GM23338 (cell line): ENCODE measurements around the gene KSR2. TPM values are rescaled to one million over a fixed set of nuclear protein-coding genes. Genes with fewer than 3 reads are reported as not detected.

ENCODE experiments used
- ATAC-seq: fragments of 200-7000 bp; cut with Tn5 transposase; 3 replicates; pipeline ENCODE4 v1.9.1; 2020
- DNase-seq: peaks from one replicate; pipeline ENCODE4 v3.0.0-alpha.2; 2015; ENCODE audit warnings: low spot score
- H2AFZ ChIP-seq: fragments of 200-600 bp; sonication (generic); 2 replicates; pipeline ENCODE4 v1.8.0; 2016; ENCODE audit warnings: antibody characterized with exemption, mild to moderate bottlenecking, moderate library complexity
- H3F3A ChIP-seq: fragments of 200-600 bp; sonication (generic); replicated peaks from 2 replicates; pipeline ENCODE4 v1.8.0; 2017; ENCODE audit warnings: antibody characterized with exemption, mixed run types, low read depth
- H3K27ac ChIP-seq: fragments of 200-600 bp; sonication (generic); 2 replicates; pipeline ENCODE4 v1.6.1; 2016; ENCODE audit warnings: low read depth
- H3K27me3 ChIP-seq: fragments of 200-600 bp; sonication (generic); 2 replicates; pipeline ENCODE4 v1.8.0; 2016; ENCODE audit warnings: mild to moderate bottlenecking, mixed run types, moderate library complexity; ENCODE audit not compliant: insufficient read depth
- H3K36me3 ChIP-seq: fragments of 200-600 bp; sonication (generic); 2 replicates; pipeline ENCODE4 v1.8.0; 2016; ENCODE audit warnings: mild to moderate bottlenecking; ENCODE audit not compliant: insufficient read depth
- H3K4me1 ChIP-seq: fragments of 200-600 bp; sonication (generic); 2 replicates; pipeline ENCODE4 v1.8.0; 2016; ENCODE audit warnings: mild to moderate bottlenecking, moderate library complexity; ENCODE audit not compliant: insufficient read depth
- H3K4me2 ChIP-seq: fragments of 200-600 bp; sonication (generic); 2 replicates; pipeline ENCODE4 v1.7.1; 2017; ENCODE audit warnings: mixed run types
- H3K4me3 ChIP-seq: fragments of 200-600 bp; sonication (generic); 2 replicates; pipeline ENCODE4 v1.6.1; 2016; ENCODE audit warnings: mixed run types
- H3K79me2 ChIP-seq: fragments of 200-600 bp; sonication (generic); replicated peaks from 2 replicates; pipeline ENCODE4 v1.8.0; 2017; ENCODE audit warnings: mild to moderate bottlenecking; ENCODE audit not compliant: insufficient read depth
- H3K9me2 ChIP-seq: fragments of 200-600 bp; sonication (generic); 2 replicates; pipeline ENCODE4 v1.8.0; 2017; ENCODE audit not compliant: insufficient read depth
- H4K20me1 ChIP-seq: fragments of 200-600 bp; sonication (generic); replicated peaks from 2 replicates; pipeline ENCODE4 v1.8.0; 2017; ENCODE audit warnings: mild to moderate bottlenecking; ENCODE audit not compliant: insufficient read depth
- H3K27ac Mint-ChIP-seq: 2 replicates; pipeline ENCODE4 v1.8.0; 2020; ENCODE audit warnings: inconsistent platforms, mild to moderate bottlenecking, moderate library complexity, mixed read lengths
- H3K27me3 Mint-ChIP-seq: 3 replicates; pipeline ENCODE4 v1.8.0; 2022; ENCODE audit warnings: low read depth, mild to moderate bottlenecking, moderate library complexity, mixed read lengths, inconsistent platforms; ENCODE audit not compliant: insufficient read depth, poor library complexity
- H3K36me3 Mint-ChIP-seq: 3 replicates; pipeline ENCODE4 v1.8.0; 2021; ENCODE audit warnings: low read depth, mild to moderate bottlenecking, inconsistent platforms, moderate library complexity, mixed read lengths
- H3K4me1 Mint-ChIP-seq: 3 replicates; pipeline ENCODE4 v1.8.0; 2020; ENCODE audit warnings: mild to moderate bottlenecking, inconsistent platforms, mixed read lengths
- H3K4me3 Mint-ChIP-seq: 3 replicates; pipeline ENCODE4 v1.8.0; 2021; ENCODE audit warnings: moderate library complexity, mild to moderate bottlenecking, inconsistent platforms, mixed read lengths
- H3K9me3 Mint-ChIP-seq: 3 replicates; pipeline ENCODE4 v1.8.0; 2020; ENCODE audit warnings: moderate library complexity, mild to moderate bottlenecking, inconsistent platforms, mixed read lengths
- CREB1 ChIP-seq: fragments of 250-450 bp; sonication (Bioruptor Pico); IDR thresholded peaks from 2 replicates; pipeline ENCODE4 v1.5.0; 2020; ENCODE audit warnings: low read depth, mild to moderate bottlenecking, moderate library complexity
- EZH2 ChIP-seq: fragments of 200-600 bp; sonication (generic); IDR thresholded peaks from one replicate; pipeline ENCODE4 v1.8.0; 2017; ENCODE audit warnings: antibody characterized with exemption, mild to moderate bottlenecking, low read depth; ENCODE audit not compliant: unreplicated experiment
- EZH2phosphoT487 ChIP-seq: fragments of 200-600 bp; sonication (generic); IDR thresholded peaks from one replicate; pipeline ENCODE4 v1.8.1; 2018; ENCODE audit warnings: antibody characterized with exemption; ENCODE audit not compliant: unreplicated experiment
- JUNB ChIP-seq: IDR thresholded peaks from one replicate; pipeline ENCODE4 v1.6.1; 2016; ENCODE audit warnings: antibody characterized with exemption; ENCODE audit not compliant: unreplicated experiment
- NANOG ChIP-seq: IDR thresholded peaks from 2 replicates; pipeline ENCODE4 v1.6.1; 2016; ENCODE audit warnings: antibody characterized with exemption, borderline replicate concordance
- POLR2AphosphoS5 ChIP-seq: IDR thresholded peaks from 2 replicates; pipeline ENCODE4 v1.6.1; 2016; ENCODE audit warnings: antibody characterized with exemption, low read depth
- STAT1 ChIP-seq: IDR thresholded peaks from one replicate; pipeline ENCODE4 v1.6.1; 2016; ENCODE audit warnings: antibody characterized with exemption; ENCODE audit not compliant: unreplicated experiment
- ZNF114 ChIP-seq: fragments of 250-450 bp; sonication (Bioruptor Pico); IDR thresholded peaks from 2 replicates; pipeline ENCODE4 v1.5.0; 2020; ENCODE audit warnings: mild to moderate bottlenecking, moderate library complexity
- ZNF331 ChIP-seq: fragments of 250-450 bp; sonication (Bioruptor Pico); IDR thresholded peaks from 2 replicates; pipeline ENCODE4 v1.5.0; 2020; ENCODE audit warnings: low read depth, mild to moderate bottlenecking, moderate library complexity
- polyA plus RNA-seq: library from polyadenylated mRNA; unstranded; fragments of >200 nt; fragmentation: Nextera tagmentation; extraction: Ambion mirVana; gene quantifications from 2 replicates; pipeline ENCODE4 v1.2.1, GENCODE V29; 2016
- total RNA-seq: library from RNA; depleted of rRNA; stranded (reverse); fragments of >200 nt; shearing (Covaris generic); gene quantifications from 2 replicates; pipeline ENCODE4 v1.2.3, GENCODE V29; 2014
- TF ChIP-seq, protein P1 (sequence below): IDR thresholded peaks from 2 replicates; pipeline ENCODE4 v1.6.1; 2016; ENCODE audit warnings: antibody characterized with exemption
- TF ChIP-seq, protein P2 (sequence below): IDR thresholded peaks from one replicate; pipeline ENCODE4 v1.6.1; 2018; ENCODE audit warnings: antibody characterized with exemption; ENCODE audit not compliant: unreplicated experiment
- TF ChIP-seq, protein P3 (sequence below), 2 experiments: fragments of 200-600 bp in 1 of 2; sonication (generic) in 1 of 2; conservative IDR thresholded peaks; 2 replicates each; pipeline versions ENCODE4 v1.5.1 to v1.6.1; 2016 to 2017; ENCODE audit warnings: antibody characterized with exemption in 2 of 2, low read depth in 2 of 2, mild to moderate bottlenecking in 2 of 2, moderate library complexity in 1 of 2
- TF ChIP-seq, protein P4 (sequence below): fragments of 250-450 bp; sonication (Bioruptor Pico); IDR thresholded peaks from 2 replicates; pipeline ENCODE4 v1.5.0; 2020; ENCODE audit warnings: mild to moderate bottlenecking, moderate library complexity

The KSR2 gene
- total and polyA plus RNA-seq, 2 experiments from 2014 or later: 1.1 to 2.7 TPM

DNA sequence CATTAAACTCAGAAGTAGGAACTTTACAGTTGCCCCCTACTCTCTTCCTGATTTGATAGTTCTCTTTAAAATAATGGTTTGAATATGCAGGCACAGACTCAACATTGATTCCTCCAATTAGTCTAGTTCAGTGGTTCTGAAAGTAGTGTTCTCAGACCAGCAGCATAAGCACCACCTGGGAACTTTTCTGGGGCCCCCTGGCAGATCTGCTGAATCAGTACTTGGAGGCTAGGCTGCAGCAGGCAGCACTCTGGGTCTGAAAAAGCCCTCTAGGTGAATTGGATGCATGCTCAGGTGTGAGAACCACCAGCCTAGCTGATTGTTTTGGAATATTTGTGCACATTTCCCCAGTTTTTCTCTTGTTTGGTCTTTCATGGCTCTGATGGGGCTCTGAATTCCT, 408.8 kb downstream of the KSR2 start:
- no peak for DNase-seq
- no peaks in the 10 kb centered on the region for H3F3A ChIP-seq
- H3K79me2 ChIP-seq: no peaks in the 10 kb centered on the region
- H3K27ac Mint-ChIP-seq: no peak overlapping the region
- no peak overlapping the region for H3K4me2 ChIP-seq
- peaks cover 4% of the 10 kb centered on the region for H3K27me3 Mint-ChIP-seq
- H4K20me1 ChIP-seq: no peaks in the 10 kb centered on the region
- H3K9me2 ChIP-seq: 0 out of 2 replicates have a peak, but pooled peaks cover 4% of the 10 kb centered on the region
- H3K36me3 Mint-ChIP-seq: no peaks in the 10 kb centered on the region
- H3K9me3 Mint-ChIP-seq: no peaks in the 10 kb centered on the region
- TF ChIP-seq, protein P1, sequence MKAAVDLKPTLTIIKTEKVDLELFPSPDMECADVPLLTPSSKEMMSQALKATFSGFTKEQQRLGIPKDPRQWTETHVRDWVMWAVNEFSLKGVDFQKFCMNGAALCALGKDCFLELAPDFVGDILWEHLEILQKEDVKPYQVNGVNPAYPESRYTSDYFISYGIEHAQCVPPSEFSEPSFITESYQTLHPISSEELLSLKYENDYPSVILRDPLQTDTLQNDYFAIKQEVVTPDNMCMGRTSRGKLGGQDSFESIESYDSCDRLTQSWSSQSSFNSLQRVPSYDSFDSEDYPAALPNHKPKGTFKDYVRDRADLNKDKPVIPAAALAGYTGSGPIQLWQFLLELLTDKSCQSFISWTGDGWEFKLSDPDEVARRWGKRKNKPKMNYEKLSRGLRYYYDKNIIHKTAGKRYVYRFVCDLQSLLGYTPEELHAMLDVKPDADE: no peak
- no peak for TF ChIP-seq EZH2phosphoT487
- TF ChIP-seq POLR2AphosphoS5: no peak
- no peak for TF ChIP-seq STAT1
- no peak for TF ChIP-seq NANOG
- no peak for TF ChIP-seq ZNF114 (CRISPR knock-in tag)
- TF ChIP-seq CREB1 (CRISPR knock-in tag): no peak
- TF ChIP-seq, protein P2, sequence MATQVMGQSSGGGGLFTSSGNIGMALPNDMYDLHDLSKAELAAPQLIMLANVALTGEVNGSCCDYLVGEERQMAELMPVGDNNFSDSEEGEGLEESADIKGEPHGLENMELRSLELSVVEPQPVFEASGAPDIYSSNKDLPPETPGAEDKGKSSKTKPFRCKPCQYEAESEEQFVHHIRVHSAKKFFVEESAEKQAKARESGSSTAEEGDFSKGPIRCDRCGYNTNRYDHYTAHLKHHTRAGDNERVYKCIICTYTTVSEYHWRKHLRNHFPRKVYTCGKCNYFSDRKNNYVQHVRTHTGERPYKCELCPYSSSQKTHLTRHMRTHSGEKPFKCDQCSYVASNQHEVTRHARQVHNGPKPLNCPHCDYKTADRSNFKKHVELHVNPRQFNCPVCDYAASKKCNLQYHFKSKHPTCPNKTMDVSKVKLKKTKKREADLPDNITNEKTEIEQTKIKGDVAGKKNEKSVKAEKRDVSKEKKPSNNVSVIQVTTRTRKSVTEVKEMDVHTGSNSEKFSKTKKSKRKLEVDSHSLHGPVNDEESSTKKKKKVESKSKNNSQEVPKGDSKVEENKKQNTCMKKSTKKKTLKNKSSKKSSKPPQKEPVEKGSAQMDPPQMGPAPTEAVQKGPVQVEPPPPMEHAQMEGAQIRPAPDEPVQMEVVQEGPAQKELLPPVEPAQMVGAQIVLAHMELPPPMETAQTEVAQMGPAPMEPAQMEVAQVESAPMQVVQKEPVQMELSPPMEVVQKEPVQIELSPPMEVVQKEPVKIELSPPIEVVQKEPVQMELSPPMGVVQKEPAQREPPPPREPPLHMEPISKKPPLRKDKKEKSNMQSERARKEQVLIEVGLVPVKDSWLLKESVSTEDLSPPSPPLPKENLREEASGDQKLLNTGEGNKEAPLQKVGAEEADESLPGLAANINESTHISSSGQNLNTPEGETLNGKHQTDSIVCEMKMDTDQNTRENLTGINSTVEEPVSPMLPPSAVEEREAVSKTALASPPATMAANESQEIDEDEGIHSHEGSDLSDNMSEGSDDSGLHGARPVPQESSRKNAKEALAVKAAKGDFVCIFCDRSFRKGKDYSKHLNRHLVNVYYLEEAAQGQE: no peak
- TF ChIP-seq JUNB: no peak
- TF ChIP-seq, protein P3, sequence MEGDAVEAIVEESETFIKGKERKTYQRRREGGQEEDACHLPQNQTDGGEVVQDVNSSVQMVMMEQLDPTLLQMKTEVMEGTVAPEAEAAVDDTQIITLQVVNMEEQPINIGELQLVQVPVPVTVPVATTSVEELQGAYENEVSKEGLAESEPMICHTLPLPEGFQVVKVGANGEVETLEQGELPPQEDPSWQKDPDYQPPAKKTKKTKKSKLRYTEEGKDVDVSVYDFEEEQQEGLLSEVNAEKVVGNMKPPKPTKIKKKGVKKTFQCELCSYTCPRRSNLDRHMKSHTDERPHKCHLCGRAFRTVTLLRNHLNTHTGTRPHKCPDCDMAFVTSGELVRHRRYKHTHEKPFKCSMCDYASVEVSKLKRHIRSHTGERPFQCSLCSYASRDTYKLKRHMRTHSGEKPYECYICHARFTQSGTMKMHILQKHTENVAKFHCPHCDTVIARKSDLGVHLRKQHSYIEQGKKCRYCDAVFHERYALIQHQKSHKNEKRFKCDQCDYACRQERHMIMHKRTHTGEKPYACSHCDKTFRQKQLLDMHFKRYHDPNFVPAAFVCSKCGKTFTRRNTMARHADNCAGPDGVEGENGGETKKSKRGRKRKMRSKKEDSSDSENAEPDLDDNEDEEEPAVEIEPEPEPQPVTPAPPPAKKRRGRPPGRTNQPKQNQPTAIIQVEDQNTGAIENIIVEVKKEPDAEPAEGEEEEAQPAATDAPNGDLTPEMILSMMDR (conservative IDR thresholded peaks at IDR 0.05; ENCODE audit: low read depth in 2 of 2): no peak
- TF ChIP-seq, protein P4, sequence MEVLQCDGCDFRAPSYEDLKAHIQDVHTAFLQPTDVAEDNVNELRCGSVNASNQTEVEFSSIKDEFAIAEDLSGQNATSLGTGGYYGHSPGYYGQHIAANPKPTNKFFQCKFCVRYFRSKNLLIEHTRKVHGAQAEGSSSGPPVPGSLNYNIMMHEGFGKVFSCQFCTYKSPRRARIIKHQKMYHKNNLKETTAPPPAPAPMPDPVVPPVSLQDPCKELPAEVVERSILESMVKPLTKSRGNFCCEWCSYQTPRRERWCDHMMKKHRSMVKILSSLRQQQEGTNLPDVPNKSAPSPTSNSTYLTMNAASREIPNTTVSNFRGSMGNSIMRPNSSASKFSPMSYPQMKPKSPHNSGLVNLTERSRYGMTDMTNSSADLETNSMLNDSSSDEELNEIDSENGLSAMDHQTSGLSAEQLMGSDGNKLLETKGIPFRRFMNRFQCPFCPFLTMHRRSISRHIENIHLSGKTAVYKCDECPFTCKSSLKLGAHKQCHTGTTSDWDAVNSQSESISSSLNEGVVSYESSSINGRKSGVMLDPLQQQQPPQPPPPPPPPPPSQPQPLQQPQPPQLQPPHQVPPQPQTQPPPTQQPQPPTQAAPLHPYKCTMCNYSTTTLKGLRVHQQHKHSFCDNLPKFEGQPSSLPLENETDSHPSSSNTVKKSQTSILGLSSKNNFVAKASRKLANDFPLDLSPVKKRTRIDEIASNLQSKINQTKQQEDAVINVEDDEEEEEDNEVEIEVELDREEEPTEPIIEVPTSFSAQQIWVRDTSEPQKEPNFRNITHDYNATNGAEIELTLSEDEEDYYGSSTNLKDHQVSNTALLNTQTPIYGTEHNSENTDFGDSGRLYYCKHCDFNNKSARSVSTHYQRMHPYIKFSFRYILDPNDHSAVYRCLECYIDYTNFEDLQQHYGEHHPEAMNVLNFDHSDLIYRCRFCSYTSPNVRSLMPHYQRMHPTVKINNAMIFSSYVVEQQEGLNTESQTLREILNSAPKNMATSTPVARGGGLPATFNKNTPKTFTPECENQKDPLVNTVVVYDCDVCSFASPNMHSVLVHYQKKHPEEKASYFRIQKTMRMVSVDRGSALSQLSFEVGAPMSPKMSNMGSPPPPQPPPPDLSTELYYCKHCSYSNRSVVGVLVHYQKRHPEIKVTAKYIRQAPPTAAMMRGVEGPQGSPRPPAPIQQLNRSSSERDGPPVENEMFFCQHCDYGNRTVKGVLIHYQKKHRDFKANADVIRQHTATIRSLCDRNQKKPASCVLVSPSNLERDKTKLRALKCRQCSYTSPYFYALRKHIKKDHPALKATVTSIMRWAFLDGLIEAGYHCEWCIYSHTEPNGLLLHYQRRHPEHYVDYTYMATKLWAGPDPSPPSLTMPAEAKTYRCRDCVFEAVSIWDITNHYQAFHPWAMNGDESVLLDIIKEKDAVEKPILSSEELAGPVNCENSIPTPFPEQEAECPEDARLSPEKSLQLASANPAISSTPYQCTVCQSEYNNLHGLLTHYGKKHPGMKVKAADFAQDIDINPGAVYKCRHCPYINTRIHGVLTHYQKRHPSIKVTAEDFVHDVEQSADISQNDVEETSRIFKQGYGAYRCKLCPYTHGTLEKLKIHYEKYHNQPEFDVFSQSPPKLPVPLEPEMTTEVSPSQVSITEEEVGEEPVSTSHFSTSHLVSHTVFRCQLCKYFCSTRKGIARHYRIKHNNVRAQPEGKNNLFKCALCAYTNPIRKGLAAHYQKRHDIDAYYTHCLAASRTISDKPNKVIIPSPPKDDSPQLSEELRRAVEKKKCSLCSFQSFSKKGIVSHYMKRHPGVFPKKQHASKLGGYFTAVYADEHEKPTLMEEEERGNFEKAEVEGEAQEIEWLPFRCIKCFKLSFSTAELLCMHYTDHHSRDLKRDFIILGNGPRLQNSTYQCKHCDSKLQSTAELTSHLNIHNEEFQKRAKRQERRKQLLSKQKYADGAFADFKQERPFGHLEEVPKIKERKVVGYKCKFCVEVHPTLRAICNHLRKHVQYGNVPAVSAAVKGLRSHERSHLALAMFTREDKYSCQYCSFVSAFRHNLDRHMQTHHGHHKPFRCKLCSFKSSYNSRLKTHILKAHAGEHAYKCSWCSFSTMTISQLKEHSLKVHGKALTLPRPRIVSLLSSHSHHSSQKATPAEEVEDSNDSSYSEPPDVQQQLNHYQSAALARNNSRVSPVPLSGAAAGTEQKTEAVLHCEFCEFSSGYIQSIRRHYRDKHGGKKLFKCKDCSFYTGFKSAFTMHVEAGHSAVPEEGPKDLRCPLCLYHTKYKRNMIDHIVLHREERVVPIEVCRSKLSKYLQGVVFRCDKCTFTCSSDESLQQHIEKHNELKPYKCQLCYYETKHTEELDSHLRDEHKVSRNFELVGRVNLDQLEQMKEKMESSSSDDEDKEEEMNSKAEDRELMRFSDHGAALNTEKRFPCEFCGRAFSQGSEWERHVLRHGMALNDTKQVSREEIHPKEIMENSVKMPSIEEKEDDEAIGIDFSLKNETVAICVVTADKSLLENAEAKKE (CRISPR knock-in tag): no peak
- TF ChIP-seq EZH2: no peak
- TF ChIP-seq ZNF331 (CRISPR knock-in tag): no peak
- no peaks in the 10 kb centered on the region for H3K4me1 ChIP-seq
- no peak overlapping the region for H3K4me3 Mint-ChIP-seq
- H3K4me3 ChIP-seq: no peak overlapping the region
- ATAC-seq: no peak
- H3K36me3 ChIP-seq: no peaks in the 10 kb centered on the region
- H3K27me3 ChIP-seq: no peaks in the 10 kb centered on the region
- no peak overlapping the region for H3K27ac ChIP-seq
- peaks cover under 1% of the 10 kb centered on the region; the same call in 1 of the 3 replicates for H3K4me1 Mint-ChIP-seq
- H2AFZ ChIP-seq: no peak overlapping the region
